HUDEP-2 (cell line): Measurements from ENCODE around the gene SH2D3C.
"Not testable (repeated sequence)": the region's sequence is repeated elsewhere in the genome, so short reads cannot be mapped to it uniquely, and the experiment has no call there.

Source experiments
- DNase-seq, 76 experiments: peaks; one replicate each; lab custom pipeline; 2025; ENCODE audit not compliant: unreplicated experiment in 76 of 76; lab: John Stamatoyannopoulos, UW

Gene SH2D3C

GRCh38 chr9:127785933-127786772 is 7.7 kb upstream of the SH2D3C start, which contains the start of gene CDK9:
Gene CDK9, plus strand, starts transcription at chr9:127786034. Its CDS starts 115 bp downstream, at chr9:127786149.
- peak in 72 of 76 experiments; percentile 37 to 90 (median 82) for DNase-seq

- DNase-seq, result peak in 71 of 76 experiments; percentile 9 to 90 (median 73)
These were observed 6.8 kb upstream of the SH2D3C start for GRCh38 chr9:127785023-127785932.

DNA sequence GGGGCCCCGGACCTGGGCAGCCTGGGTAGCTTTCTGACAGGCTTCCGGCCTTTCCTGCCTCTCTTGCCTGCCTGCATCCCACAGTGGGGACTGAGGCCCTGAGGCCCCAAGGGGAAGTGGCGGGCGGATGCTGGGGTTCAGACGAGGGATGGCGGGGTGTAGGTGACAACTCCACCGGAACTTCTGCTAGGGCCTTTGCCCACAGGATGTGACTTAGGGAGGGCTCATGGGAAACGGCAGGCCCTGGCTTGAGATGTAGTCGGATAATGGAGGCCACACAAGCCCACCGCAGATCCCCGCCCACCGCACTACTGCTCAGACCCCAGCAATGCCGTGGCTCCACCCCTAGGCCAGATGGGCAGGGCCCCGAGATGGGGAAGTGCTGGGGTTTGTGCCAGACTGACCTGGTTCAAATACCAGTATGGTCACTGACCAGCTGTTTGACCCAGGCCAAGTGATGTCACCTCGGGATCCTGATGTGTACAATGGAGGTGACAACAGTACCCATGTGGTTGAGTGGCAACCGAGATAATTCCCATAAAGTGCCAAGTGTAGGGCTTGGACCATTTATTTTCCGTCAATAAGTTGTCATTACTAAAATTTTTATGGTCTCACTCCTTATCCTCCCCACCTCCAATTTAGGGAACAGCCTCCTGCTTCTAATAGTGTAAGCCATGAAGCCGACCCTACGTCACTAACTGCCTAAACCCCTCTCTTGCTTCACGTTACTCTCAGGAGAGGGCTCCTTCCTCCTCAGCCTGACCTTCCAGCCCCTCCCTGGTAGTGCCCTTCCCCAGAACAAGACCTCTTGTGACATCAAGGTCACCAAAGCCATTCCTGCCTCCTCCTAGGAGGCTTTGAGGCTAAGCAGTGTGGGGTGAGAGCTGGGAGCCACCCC is 4.9 kb upstream of the SH2D3C start:
- peak in 1 of 76 experiments; percentile 15 for DNase-seq

GRCh38 chr9:127781806-127782205 is 3.3 kb upstream of the SH2D3C start:
- DNase-seq, result no peak

DNA sequence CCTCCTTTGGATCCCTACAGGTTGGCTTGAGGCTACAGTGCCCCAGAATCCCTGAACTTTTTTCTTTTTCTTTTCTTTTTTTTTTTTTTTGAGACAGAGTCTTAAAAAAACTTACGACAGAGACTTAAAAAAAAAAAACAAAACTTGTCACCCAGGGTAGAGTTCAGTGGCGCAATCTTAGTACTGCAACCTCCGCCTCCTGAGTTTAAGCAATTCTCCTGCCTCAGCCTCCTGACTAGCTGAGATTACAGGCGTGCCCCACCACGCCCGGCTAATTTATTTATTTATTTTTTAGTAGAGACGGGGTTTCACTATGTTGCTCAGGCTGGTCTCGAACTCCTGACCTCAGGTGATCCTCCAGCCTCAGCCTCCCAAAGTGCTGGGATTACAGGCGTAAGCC is 2.4 kb upstream of the SH2D3C start:
- DNase-seq, result not testable (repeated sequence)

DNA sequence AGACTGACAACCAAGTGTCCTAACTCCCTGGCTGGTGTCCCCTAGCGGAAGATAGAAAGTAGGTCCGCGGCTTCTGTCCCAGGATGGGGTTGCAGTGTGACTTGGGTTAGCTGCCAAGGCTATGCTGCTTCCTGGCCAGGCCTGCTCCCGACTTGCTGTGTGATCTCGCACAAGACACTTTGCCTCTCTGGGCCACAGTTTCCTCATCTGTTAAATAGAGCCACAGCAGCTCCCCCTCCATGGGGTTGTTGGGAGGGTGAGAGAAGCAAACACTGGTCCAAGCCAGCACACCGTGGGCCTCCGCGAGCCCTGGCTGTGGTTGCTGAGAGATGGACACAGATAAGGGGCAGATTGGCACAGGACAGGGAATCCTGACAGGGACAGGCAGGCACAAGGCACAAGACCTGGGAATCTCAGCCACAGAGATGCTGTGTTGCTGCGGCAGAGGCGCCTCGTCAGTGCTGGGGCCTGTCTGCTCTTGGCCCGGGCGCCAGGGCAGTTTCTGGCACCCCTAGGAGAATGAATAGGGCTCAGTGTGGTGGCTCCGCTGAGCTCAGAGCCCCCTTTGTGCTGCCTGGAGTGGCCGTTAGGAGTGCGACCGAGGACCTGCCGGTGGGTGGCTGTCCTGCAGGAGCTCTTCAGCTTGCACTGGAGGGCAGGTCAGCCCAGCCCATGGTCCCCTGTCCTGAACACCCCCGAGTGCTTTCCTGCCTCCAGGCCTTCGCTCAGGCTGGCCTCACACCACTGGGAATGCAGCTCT is 1.8 kb upstream of the SH2D3C start:
- no peak for DNase-seq

DNA sequence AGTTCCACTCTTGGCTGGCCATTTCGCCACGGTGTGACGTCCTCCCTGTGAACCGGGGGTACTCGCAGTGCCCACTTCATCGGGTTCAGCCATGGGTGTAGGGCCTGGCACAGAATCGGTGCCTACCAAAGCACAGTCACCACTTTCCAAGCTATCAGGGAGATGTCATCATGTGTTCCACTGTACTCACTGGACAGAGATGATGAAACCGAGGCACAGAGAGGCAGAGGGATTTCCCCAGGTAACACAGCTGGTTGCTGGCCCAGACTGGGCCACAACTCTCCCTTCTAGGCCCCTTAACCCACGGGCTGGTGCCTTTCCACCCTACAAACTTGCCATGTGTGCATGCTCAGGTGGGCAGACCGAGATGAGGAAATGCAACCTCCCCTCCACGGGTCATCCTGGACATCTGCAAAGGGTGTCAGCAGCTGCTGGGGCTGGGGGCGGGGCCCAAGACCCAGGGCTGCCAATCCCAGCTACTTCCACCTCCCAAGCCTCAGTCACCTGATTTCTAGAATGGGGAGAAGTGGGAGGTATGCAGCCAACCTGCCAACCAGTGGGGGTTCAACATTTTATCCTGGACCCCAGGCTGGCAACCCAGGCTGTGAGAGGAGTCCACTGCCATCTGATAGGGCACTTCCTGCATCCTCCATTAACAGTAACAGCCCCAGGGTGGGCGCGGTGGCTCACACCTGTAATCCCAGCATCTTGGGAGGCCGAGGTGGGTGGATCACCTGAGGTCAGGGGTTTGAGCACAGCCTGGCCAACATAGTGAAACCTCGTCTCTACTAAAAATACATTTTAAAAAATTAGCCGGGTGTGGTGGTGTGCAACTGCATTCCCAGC is 893 bp upstream of the SH2D3C start:
- no peak for DNase-seq

DNA sequence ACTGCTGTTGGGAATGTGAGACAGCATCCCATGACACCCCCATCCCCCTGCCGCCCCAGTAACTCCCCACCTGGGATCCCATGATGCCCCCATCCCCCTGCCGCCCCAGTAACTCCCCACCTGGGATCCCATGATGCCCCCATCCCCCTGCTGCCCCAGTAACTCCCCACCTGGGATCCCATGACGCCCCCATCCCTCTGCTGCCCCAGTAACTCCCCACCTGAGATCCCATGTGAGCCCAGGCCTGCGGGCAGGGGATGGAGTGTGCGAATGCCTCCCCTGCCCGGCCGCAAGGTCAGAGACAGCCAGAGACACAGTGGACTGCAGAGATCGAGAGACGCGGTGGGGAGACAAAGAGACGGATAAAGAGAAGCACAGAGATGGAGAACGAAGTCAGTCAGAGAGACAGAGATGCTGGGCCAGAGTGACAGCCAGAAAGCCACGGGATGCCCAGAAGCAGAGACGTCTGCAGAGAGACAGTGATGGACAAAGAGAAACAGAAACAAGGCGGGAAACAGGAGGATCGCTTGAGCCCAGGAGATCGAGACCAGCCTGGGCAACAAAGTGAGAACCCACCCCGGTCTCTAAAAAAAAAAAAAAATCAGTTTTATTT is 992 bp downstream of the SH2D3C start:
- no peak for DNase-seq

GRCh38 chr9:127776924-127777289 is 1.6 kb downstream of the SH2D3C start:
- DNase-seq, result no peak

- peak in 55 of 76 experiments; percentile 7 to 77 (median 47) for DNase-seq
These were observed 2.1 kb downstream of the SH2D3C start for GRCh38 chr9:127776195-127776923.

GRCh38 chr9:127773981-127774380 is 4.5 kb downstream of the SH2D3C start:
- DNase-seq, result no peak

DNA sequence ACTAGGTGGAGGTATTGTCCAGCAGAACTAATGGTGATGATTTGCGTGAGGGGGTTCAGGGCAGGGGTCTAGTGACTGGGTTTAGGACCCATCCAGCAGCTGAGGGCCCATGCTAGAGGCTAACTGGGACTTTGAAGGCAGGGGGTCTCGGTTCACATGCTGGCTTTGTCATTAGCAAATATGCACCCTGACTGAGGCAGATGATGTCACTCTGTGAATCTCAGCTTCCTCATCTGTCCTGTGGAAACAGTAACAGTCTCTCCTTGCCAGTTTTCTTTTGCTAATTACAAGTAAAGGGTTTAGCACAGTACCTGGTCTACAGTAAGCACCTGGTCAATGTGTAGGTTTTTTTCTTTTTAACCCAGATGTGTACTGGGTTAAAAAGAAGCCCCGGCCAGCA is 5.2 kb downstream of the SH2D3C start:
- no peak for DNase-seq

DNA sequence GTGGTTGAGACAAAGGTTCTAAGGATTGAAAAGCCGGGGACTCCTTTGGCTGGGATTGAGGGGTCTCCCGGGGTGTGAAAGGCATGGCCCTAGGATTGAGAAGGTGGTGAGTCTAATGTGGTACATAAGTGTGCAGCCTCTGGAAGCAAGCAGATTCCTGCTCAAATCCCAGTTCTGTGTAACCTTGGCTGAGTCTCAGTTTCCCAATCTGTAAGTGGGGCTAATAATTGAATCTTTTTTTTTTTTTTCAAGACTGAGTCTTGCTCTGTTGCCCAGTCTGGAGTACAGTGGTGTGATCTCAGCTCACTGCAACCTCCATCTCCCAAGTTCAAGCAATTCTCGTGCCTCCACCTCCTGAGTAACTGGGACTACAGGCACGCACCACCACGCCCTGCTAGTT is 5.9 kb downstream of the SH2D3C start:
- no peak for DNase-seq

DNA sequence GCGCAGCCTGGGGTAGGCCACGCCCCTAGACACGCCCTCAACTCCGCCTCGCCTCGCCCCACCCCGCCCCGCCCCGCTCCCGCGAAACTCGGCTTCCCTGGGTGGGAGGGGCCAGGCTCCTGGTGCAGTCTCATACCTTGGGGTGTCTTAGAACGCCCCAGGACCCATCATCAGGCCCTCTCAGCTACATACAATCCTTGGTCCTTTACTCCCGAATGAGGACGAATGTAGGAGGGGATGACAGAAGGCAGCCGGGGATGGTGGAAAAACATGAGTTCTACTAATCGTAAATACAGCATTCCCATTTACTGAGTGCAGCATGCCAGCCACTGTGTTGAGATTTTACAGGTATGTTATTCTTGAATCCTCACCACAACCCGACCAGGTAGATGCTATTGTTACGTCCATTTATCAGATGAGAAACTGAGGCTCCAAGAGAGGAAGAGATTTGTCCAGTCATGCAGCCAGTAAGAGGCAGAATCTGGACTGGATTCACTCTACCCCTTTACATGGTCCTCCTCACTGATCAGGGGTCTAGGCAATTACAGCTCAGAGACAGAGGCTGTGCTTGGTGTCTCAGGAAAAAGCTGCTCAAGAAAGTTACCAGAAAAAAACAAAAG is 6.8 kb downstream of the SH2D3C start:
- DNase-seq, result no peak

- DNase-seq, result peak; percentile 42 to 98 (median 94)
These were observed 7.4 kb downstream of the SH2D3C start for GRCh38 chr9:127770905-127771569.

DNA sequence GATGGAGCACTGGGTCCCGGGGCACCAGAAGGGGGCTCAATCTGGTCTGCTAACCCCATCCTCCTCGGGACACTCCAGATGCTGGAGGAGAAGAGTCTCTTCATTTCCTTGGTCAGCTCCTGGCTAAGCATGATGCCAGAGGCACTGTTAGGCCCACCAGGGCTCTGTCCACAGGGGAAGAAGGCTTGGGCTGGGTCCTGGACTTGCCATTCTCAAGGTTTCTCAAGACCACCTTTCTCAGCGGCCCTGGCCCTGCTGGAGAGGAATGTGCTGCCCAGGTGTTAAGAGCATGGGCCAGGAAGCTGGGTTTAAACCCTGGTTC is 7.9 kb downstream of the SH2D3C start:
- peak in 1 of 76 experiments; percentile 31 for DNase-seq
